ENCODE results near the gene GRK2. TPM values are rescaled to one million over a fixed set of nuclear protein-coding genes. Genes with fewer than 3 reads are reported as not detected.

Gene GRK2
- total and polyA plus RNA-seq, 2 donors (not counting 3 experiments of a cell fraction or from before 2014, with no cell fraction given): 57.9 to 62.3 TPM

GRCh38 chr11:67260406-67260805 is 5.9 kb upstream of the GRK2 start:
- no peak overlapping the region for H3K9ac ChIP-seq (replicated peaks; ENCODE audit: extremely low read depth, insufficient read depth, low read length)
- dilution Hi-C loops (cut with MboI; ENCODE audit: extremely low pct_ligation_motif_present, low sequenced_read_pairs) (no loop called here), intact Hi-C loops (cut with micrococcal nuclease) (loop anchor here (10.0 kb wide), 1 partner anchor 244 kb away; the partner anchor contains the start of genes CDK2AP2 and PITPNM1)
- FAIRE-seq: no peak
- CTCF ChIA-PET: no interaction called here
- H3K4me3 ChIP-seq (replicated peaks in 1 of 3; ENCODE audit: insufficient read depth in 1 of 3, low read depth in 1 of 3, low read length in 3 of 3): no peak overlapping the region
- H3K4me2 ChIP-seq (ENCODE audit: insufficient read depth, low read length): no peak overlapping the region
- H3K27me3 ChIP-seq (ENCODE audit: control insufficient read depth in 2 of 2, insufficient read depth in 2 of 2, low read length in 2 of 2): no peaks in the 10 kb centered on the region
- H3K27ac ChIP-seq (ENCODE audit: insufficient read depth, low read depth, low read length): no peak overlapping the region
- peaks cover 6% of the 10 kb centered on the region for H3K4me1 ChIP-seq (ENCODE audit: control insufficient read depth, extremely low read depth, insufficient read depth, low read length)
- H4K20me1 ChIP-seq (replicated peaks; ENCODE audit: control insufficient read depth, extremely low read depth, insufficient read depth, low read length): no peaks in the 10 kb centered on the region
- POLR2A ChIA-PET: no interaction called here
- peaks cover 5 to 14% of the 10 kb centered on the region in 2 experiments for H3K36me3 ChIP-seq (ENCODE audit: control insufficient read depth in 2 of 2, extremely low read depth in 1 of 2, insufficient read depth in 2 of 2, low read length in 2 of 2)
- TF ChIP-seq MAX (IDR thresholded peaks at IDR 0.05; ENCODE audit: insufficient read depth, insufficient read length) (no peak), POLR2AphosphoS5 (IDR thresholded peaks at IDR 0.05; ENCODE audit: insufficient read depth, low read depth, low read length) (no peak), CTCF (IDR thresholded peaks at IDR 0.05; ENCODE audit: extremely low read depth in 1 of 2, insufficient read depth in 1 of 2, low read depth in 1 of 2, low read length in 2 of 2) (no peak), POLR2A (IDR thresholded peaks at IDR 0.05; ENCODE audit: low read depth, low read length) (no peak), MYC (IDR thresholded peaks at IDR 0.05; ENCODE audit: low read depth, low read length) (no peak), EZH2 (IDR thresholded peaks at IDR 0.05; ENCODE audit: borderline replicate concordance, low read depth, low read length, severe bottlenecking) (no peak), FOS (IDR thresholded peaks at IDR 0.05; ENCODE audit: borderline replicate concordance, insufficient read depth, low read length) (no peak), JUN (IDR thresholded peaks at IDR 0.05; ENCODE audit: borderline replicate concordance, insufficient read depth, insufficient read length, low read depth) (no peak), GATA2 (IDR thresholded peaks at IDR 0.05; ENCODE audit: insufficient read depth, insufficient read length, low read depth, low read length) (no peak)
- H3K9me1 ChIP-seq (replicated peaks; ENCODE audit: control insufficient read depth, extremely low read depth, insufficient read depth, low read length): no peaks in the 10 kb centered on the region
- H3K9me3 ChIP-seq (replicated peaks; ENCODE audit: control insufficient read depth, insufficient read depth, low read length): no peaks in the 10 kb centered on the region
- no peak overlapping the region for H2AFZ ChIP-seq (ENCODE audit: low read depth, low read length)
- no peaks in the 10 kb centered on the region for H3K79me2 ChIP-seq (ENCODE audit: control insufficient read depth, insufficient read depth, low read length)
- no peak for DNase-seq (ENCODE audit: low read depth, low spot score)
- no TSS peak for BruUV-seq (replicated peaks)
